ENCODE results near the gene TICRR. TPM values are rescaled to one million over a fixed set of nuclear protein-coding genes. Genes with fewer than 3 reads are reported as not detected.
A peak's percentile ranks its signal among the peaks of the same experiment; 100 is the strongest.

The TICRR gene
- total RNA-seq = 0.72 and 0.88 TPM in 2 replicates

- H3K79me2 ChIP-seq (ENCODE audit: insufficient read depth, low read length) = peaks cover 44% of the 10 kb centered on the region
- peak within 1 kb of the TSS; percentile 100 for H2AFZ ChIP-seq (ENCODE audit: low read length)
- peak within 1 kb of the TSS; percentile 96 for H3K4me3 ChIP-seq (ENCODE audit: insufficient read depth, low read length)
- H3K27ac ChIP-seq (ENCODE audit: low read depth, low read length) = peak within 1 kb of the TSS; percentile 35
- peak; percentile 99 for DNase-seq (ENCODE audit: insufficient read length, low spot score, missing footprints)
- no peaks in the 10 kb centered on the region for H3K9me3 ChIP-seq (ENCODE audit: low read depth, low read length)
- H3K4me2 ChIP-seq (ENCODE audit: insufficient read depth, low read length) = peak within 1 kb of the TSS; percentile 96
- peaks cover 17% of the 10 kb centered on the region for H3K27me3 ChIP-seq (ENCODE audit: insufficient read depth, low read length)
- H3K4me1 ChIP-seq (ENCODE audit: insufficient read depth, low read length) = peaks cover 28% of the 10 kb centered on the region
- H3K36me3 ChIP-seq (ENCODE audit: insufficient read depth, low read length) = no peaks in the 10 kb centered on the region
- H4K20me1 ChIP-seq (ENCODE audit: insufficient read depth, low read length) = no peaks in the 10 kb centered on the region
- no peak for TF ChIP-seq CTCF (IDR thresholded peaks at IDR 0.05; ENCODE audit: extremely low read depth, low read depth, low read length)
These were observed at the start of gene TICRR for GRCh38 chr15:89575146-89575655. TSS of gene TICRR (plus strand) at chr15:89575469. CDS start at chr15:89575587, 118 bp downstream.

GRCh38 chr15:89526181-89526580, 49.1 kb upstream of the TICRR start:
- H3K27ac ChIP-seq (ENCODE audit: low read depth, low read length) = no peak overlapping the region
- no peak overlapping the region for H3K4me2 ChIP-seq (ENCODE audit: insufficient read depth, low read length)
- H3K4me1 ChIP-seq (ENCODE audit: insufficient read depth, low read length) = no peaks in the 10 kb centered on the region

GRCh38 chr15:89526601-89527441, 48.4 kb upstream of the TICRR start:
- H3K79me2 ChIP-seq (ENCODE audit: insufficient read depth, low read length) = no peaks in the 10 kb centered on the region
- no peak overlapping the region for H3K4me2 ChIP-seq (ENCODE audit: insufficient read depth, low read length)
- no peak overlapping the region for H3K4me3 ChIP-seq (ENCODE audit: insufficient read depth, low read length)
- DNase-seq (ENCODE audit: insufficient read length, low spot score, missing footprints) = no peak
- no peaks in the 10 kb centered on the region for H3K36me3 ChIP-seq (ENCODE audit: insufficient read depth, low read length)
- no peaks in the 10 kb centered on the region for H3K9me3 ChIP-seq (ENCODE audit: low read depth, low read length)
- H2AFZ ChIP-seq (ENCODE audit: low read length) = no peak overlapping the region
- no peak overlapping the region for H3K27ac ChIP-seq (ENCODE audit: low read depth, low read length)
- H3K4me1 ChIP-seq (ENCODE audit: insufficient read depth, low read length) = no peaks in the 10 kb centered on the region
- TF ChIP-seq CTCF (IDR thresholded peaks at IDR 0.05; ENCODE audit: extremely low read depth, low read depth, low read length) = no peak
- H4K20me1 ChIP-seq (ENCODE audit: insufficient read depth, low read length) = no peaks in the 10 kb centered on the region
- peaks cover 28% of the 10 kb centered on the region for H3K27me3 ChIP-seq (ENCODE audit: insufficient read depth, low read length)

More at GRCh38 chr15:89526181-89526580, 49.1 kb upstream of the TICRR start:
- no peak for DNase-seq (ENCODE audit: insufficient read length, low spot score, missing footprints)
- H2AFZ ChIP-seq (ENCODE audit: low read length) = no peak overlapping the region
- no peak overlapping the region for H3K4me3 ChIP-seq (ENCODE audit: insufficient read depth, low read length)
- H3K9me3 ChIP-seq (ENCODE audit: low read depth, low read length) = no peaks in the 10 kb centered on the region
- no peaks in the 10 kb centered on the region for H3K36me3 ChIP-seq (ENCODE audit: insufficient read depth, low read length)
- H3K27me3 ChIP-seq (ENCODE audit: insufficient read depth, low read length) = peaks cover 28% of the 10 kb centered on the region
- TF ChIP-seq CTCF (IDR thresholded peaks at IDR 0.05; ENCODE audit: extremely low read depth, low read depth, low read length) = no peak
- H3K79me2 ChIP-seq (ENCODE audit: insufficient read depth, low read length) = no peaks in the 10 kb centered on the region
- H4K20me1 ChIP-seq (ENCODE audit: insufficient read depth, low read length) = no peaks in the 10 kb centered on the region

- no peaks in the 10 kb centered on the region for H3K4me1 ChIP-seq (ENCODE audit: insufficient read depth, low read length)
- no peak overlapping the region for H3K4me2 ChIP-seq (ENCODE audit: insufficient read depth, low read length)
- H3K36me3 ChIP-seq (ENCODE audit: insufficient read depth, low read length) = no peaks in the 10 kb centered on the region
- H2AFZ ChIP-seq (ENCODE audit: low read length) = no peak overlapping the region
- TF ChIP-seq CTCF (IDR thresholded peaks at IDR 0.05; ENCODE audit: extremely low read depth, low read depth, low read length) = no peak
- H3K79me2 ChIP-seq (ENCODE audit: insufficient read depth, low read length) = no peaks in the 10 kb centered on the region
- no peak overlapping the region for H3K27ac ChIP-seq (ENCODE audit: low read depth, low read length)
- H3K27me3 ChIP-seq (ENCODE audit: insufficient read depth, low read length) = peaks cover 23% of the 10 kb centered on the region
- no peaks in the 10 kb centered on the region for H4K20me1 ChIP-seq (ENCODE audit: insufficient read depth, low read length)
- no peaks in the 10 kb centered on the region for H3K9me3 ChIP-seq (ENCODE audit: low read depth, low read length)
- no peak for DNase-seq (ENCODE audit: insufficient read length, low spot score, missing footprints)
- no peak overlapping the region for H3K4me3 ChIP-seq (ENCODE audit: insufficient read depth, low read length)
These were observed 46.4 kb upstream of the TICRR start for GRCh38 chr15:89528757-89529352.

Measured in osteoblast (primary cell).